ENCODE measurements around the gene DDA1. TPM values are rescaled to one million over a fixed set of nuclear protein-coding genes. Genes with fewer than 3 reads are reported as not detected.

The DDA1 gene
- total and polyA plus RNA-seq, 12 donors, result 6.8 to 71.4 (median 41.5) TPM

DNA sequence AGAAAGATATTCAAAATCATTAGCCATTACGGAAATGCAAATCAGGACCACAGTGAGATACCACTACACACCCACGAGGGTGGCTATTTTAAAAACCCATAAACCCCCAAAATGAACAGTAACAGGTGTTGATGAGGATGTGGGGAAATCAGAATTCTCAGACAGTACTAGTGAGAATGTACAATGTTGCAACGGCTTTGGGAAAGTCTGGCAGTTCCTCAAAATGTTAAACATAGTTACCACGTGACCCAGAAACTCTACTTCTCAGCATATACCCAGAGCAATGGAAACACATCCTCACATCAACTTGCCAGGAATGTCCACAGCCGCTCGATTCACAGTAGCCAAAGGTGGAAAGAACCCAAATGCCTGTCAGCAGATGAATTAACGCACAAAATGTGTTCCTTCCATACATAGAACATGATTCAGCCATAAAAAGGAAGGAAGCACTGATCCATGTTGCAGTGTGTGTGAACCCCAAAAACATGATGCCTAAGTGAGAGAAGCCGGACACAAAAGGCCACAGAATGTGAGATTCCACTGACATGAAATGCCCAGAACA lies 60.7 kb downstream of the DDA1 start:
- Histone ChIP-seq H3K27me3 (no peaks in the 10 kb centered on the region), H3K9me3 (replicated peaks in 1 of 3) (no peaks in the 10 kb centered on the region), H3K27ac (peak overlapping the region in 1 of 5 donors; percentile 44), H3K4me1 (replicated peaks in 1 of 2) (no peaks in the 10 kb centered on the region), H3K4me3 (no peak overlapping the region), H3K36me3 (replicated peaks in 1 of 2) (no peaks in the 10 kb centered on the region)
- DNase-seq, result peak in 2 of 7 donors; percentile 40 to 48
- intact Hi-C loops (cut with DNase I), result no loop called here
- 39 to 63% (median 50%) methylated on average over 8 of the region's 8 CpGs for WGBS, 4 donors
- TF ChIP-seq, protein P1, sequence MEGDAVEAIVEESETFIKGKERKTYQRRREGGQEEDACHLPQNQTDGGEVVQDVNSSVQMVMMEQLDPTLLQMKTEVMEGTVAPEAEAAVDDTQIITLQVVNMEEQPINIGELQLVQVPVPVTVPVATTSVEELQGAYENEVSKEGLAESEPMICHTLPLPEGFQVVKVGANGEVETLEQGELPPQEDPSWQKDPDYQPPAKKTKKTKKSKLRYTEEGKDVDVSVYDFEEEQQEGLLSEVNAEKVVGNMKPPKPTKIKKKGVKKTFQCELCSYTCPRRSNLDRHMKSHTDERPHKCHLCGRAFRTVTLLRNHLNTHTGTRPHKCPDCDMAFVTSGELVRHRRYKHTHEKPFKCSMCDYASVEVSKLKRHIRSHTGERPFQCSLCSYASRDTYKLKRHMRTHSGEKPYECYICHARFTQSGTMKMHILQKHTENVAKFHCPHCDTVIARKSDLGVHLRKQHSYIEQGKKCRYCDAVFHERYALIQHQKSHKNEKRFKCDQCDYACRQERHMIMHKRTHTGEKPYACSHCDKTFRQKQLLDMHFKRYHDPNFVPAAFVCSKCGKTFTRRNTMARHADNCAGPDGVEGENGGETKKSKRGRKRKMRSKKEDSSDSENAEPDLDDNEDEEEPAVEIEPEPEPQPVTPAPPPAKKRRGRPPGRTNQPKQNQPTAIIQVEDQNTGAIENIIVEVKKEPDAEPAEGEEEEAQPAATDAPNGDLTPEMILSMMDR (IDR thresholded peaks at IDR 0.05), result no peak
- no peak for TF ChIP-seq POLR2A (IDR thresholded peaks at IDR 0.05)

Other genes with a start within 250 kb of the DDA1 start
- gene HAUS8, start 234.1 kb upstream of the DDA1 start, total RNA-seq, result 10 to 100 TPM in 3 of 9 donors, 1 to 10 TPM in 6; 3.9 to 10.9 (median 8.7) TPM
- 10 to 100 TPM in 2 of 3 donors, 1 to 10 TPM in 1; 7.5 to 17.9 (median 17.5) TPM for gene HAUS8, start 234.1 kb upstream of the DDA1 start, polyA plus RNA-seq
- gene MYO9B, start 233.8 kb upstream of the DDA1 start, total RNA-seq, result 100 to 1,000 TPM in 1 of 9 donors, 10 to 100 TPM in 8; 23.6 to 183 (median 85.3) TPM
- 100 to 1,000 TPM in 1 of 3 donors, 10 to 100 TPM in 2; 29.9 to 236 (median 99.6) TPM for gene MYO9B, start 233.8 kb upstream of the DDA1 start, polyA plus RNA-seq
- gene USE1, start 94.2 kb upstream of the DDA1 start, total RNA-seq, result 10 to 100 TPM; 26.5 to 55.6 (median 42.3) TPM
- gene USE1, start 94.2 kb upstream of the DDA1 start, polyA plus RNA-seq, result 10 to 100 TPM; 23.7 to 87.8 (median 75.3) TPM
- 10 to 100 TPM in 8 of 9 donors, 1 to 10 TPM in 1; 6.1 to 49.1 (median 33.6) TPM for gene OCEL1, start 83.3 kb upstream of the DDA1 start, total RNA-seq
- 10 to 100 TPM; 10.3 to 48.2 (median 27.0) TPM for gene OCEL1, start 83.3 kb upstream of the DDA1 start, polyA plus RNA-seq
- gene NR2F6, start 63.6 kb upstream of the DDA1 start, total RNA-seq, result 100 to 1,000 TPM in 1 of 9 donors, 10 to 100 TPM in 8; 36.2 to 140 (median 57.0) TPM
- gene NR2F6, start 63.6 kb upstream of the DDA1 start, polyA plus RNA-seq, result 10 to 100 TPM in 2 of 3 donors, 1 to 10 TPM in 1; 6.6 to 26.3 (median 22.6) TPM
- gene USHBP1, start 44.8 kb upstream of the DDA1 start, total RNA-seq, result 10 to 100 TPM in 2 of 9 donors, 1 to 10 TPM in 7; 1.8 to 13.2 (median 4.1) TPM
- gene USHBP1, start 44.8 kb upstream of the DDA1 start, polyA plus RNA-seq, result 10 to 100 TPM in 2 of 3 donors, under 1 TPM in 1; 0.71 to 23.6 (median 10.4) TPM
- gene BABAM1, start 42.1 kb upstream of the DDA1 start, total RNA-seq, result 100 to 1,000 TPM in 2 of 9 donors, 10 to 100 TPM in 7; 68.5 to 162 (median 79.7) TPM
- 100 to 1,000 TPM in 2 of 3 donors, 10 to 100 TPM in 1; 71.1 to 116 (median 101) TPM for gene BABAM1, start 42.1 kb upstream of the DDA1 start, polyA plus RNA-seq
- 1 to 10 TPM in 1 of 9 donors, under 1 TPM in 8; 0.17 to 1.8 (median 0.35) TPM for gene ANKLE1, start 27.7 kb upstream of the DDA1 start, total RNA-seq
- 1 to 10 TPM in 1 of 3 donors, under 1 TPM in 2; 0.11 to 1.7 (median 0.64) TPM for gene ANKLE1, start 27.7 kb upstream of the DDA1 start, polyA plus RNA-seq
- 10 to 100 TPM; 13.6 to 60.0 (median 39.6) TPM for gene ABHD8, start 6.1 kb upstream of the DDA1 start, total RNA-seq
- gene ABHD8, start 6.1 kb upstream of the DDA1 start, polyA plus RNA-seq, result 10 to 100 TPM in 2 of 3 donors, 1 to 10 TPM in 1; 2.3 to 33.1 (median 32.0) TPM
- 100 to 1,000 TPM in 8 of 9 donors, 10 to 100 TPM in 1; 95.8 to 358 (median 165) TPM for gene MRPL34, start 3.7 kb upstream of the DDA1 start, total RNA-seq
- gene MRPL34, start 3.7 kb upstream of the DDA1 start, polyA plus RNA-seq, result 100 to 1,000 TPM; 101 to 144 (median 121) TPM
- gene ANO8, start 25.3 kb downstream of the DDA1 start, total RNA-seq, result 10 to 100 TPM in 8 of 9 donors, 1 to 10 TPM in 1; 4.8 to 78.0 (median 26.5) TPM
- gene ANO8, start 25.3 kb downstream of the DDA1 start, polyA plus RNA-seq, result 10 to 100 TPM in 2 of 3 donors, 1 to 10 TPM in 1; 4.4 to 70.7 (median 33.0) TPM
- gene GTPBP3, start 28.0 kb downstream of the DDA1 start, total RNA-seq, result 10 to 100 TPM; 11.8 to 50.4 (median 25.6) TPM
- gene GTPBP3, start 28.0 kb downstream of the DDA1 start, polyA plus RNA-seq, result 10 to 100 TPM in 2 of 3 donors, 1 to 10 TPM in 1; 5.5 to 36.8 (median 19.0) TPM
- gene PLVAP, start 67.8 kb downstream of the DDA1 start, total RNA-seq, result 100 to 1,000 TPM in 3 of 9 donors, 10 to 100 TPM in 6; 27.9 to 140 (median 72.2) TPM
- gene PLVAP, start 67.8 kb downstream of the DDA1 start, polyA plus RNA-seq, result 100 to 1,000 TPM in 2 of 3 donors, 10 to 100 TPM in 1; 40.9 to 381 (median 127) TPM
- gene CCDC194, start 84.6 kb downstream of the DDA1 start, total RNA-seq, result 1 to 10 TPM in 6 of 9 donors, under 1 TPM in 1, not detected in 2; 0.49 to 5.6 (median 2.8) TPM
- 1 to 10 TPM; 1.1 to 3.0 (median 1.3) TPM for gene CCDC194, start 84.6 kb downstream of the DDA1 start, polyA plus RNA-seq
- 100 to 1,000 TPM; 146 to 940 (median 704) TPM for gene BST2, start 96.1 kb downstream of the DDA1 start, total RNA-seq
- gene BST2, start 96.1 kb downstream of the DDA1 start, polyA plus RNA-seq, result 100 to 1,000 TPM; 159 to 304 (median 271) TPM
- 100 to 1,000 TPM in 5 of 9 donors, 10 to 100 TPM in 4; 53.3 to 162 (median 104) TPM for gene MVB12A, start 110.5 kb downstream of the DDA1 start, total RNA-seq
- gene MVB12A, start 110.5 kb downstream of the DDA1 start, polyA plus RNA-seq, result 100 to 1,000 TPM in 2 of 3 donors, 10 to 100 TPM in 1; 17.4 to 142 (median 132) TPM
- gene TMEM221, start 139.1 kb downstream of the DDA1 start, total RNA-seq, result 1 to 10 TPM in 7 of 9 donors, under 1 TPM in 2; 0.22 to 8.7 (median 5.4) TPM
- gene TMEM221, start 139.1 kb downstream of the DDA1 start, polyA plus RNA-seq, result 1 to 10 TPM in 2 of 3 donors, under 1 TPM in 1; 0.77 to 2.8 (median 1.9) TPM
- gene NXNL1, start 151.4 kb downstream of the DDA1 start, total RNA-seq, result 1 to 10 TPM in 2 of 9 donors, under 1 TPM in 3, not detected in 4; 0.41 to 2.7 (median 0.92) TPM
- gene NXNL1, start 151.4 kb downstream of the DDA1 start, polyA plus RNA-seq, result 1 to 10 TPM in 2 of 3 donors, not detected in 1; 2.6 to 4.8 TPM
- 100 to 1,000 TPM in 1 of 9 donors, 10 to 100 TPM in 7, 1 to 10 TPM in 1; 4.9 to 107 (median 56.3) TPM for gene SLC27A1, start 161.0 kb downstream of the DDA1 start, total RNA-seq
- gene SLC27A1, start 161.0 kb downstream of the DDA1 start, polyA plus RNA-seq, result 10 to 100 TPM in 2 of 3 donors, 1 to 10 TPM in 1; 6.8 to 78.8 (median 33.3) TPM
- gene PGLS, start 202.1 kb downstream of the DDA1 start, total RNA-seq, result 100 to 1,000 TPM in 7 of 9 donors, 10 to 100 TPM in 2; 80.4 to 181 (median 125) TPM
- gene PGLS, start 202.1 kb downstream of the DDA1 start, polyA plus RNA-seq, result 100 to 1,000 TPM in 2 of 3 donors, 10 to 100 TPM in 1; 36.1 to 200 (median 134) TPM
- gene COLGALT1, start 246.1 kb downstream of the DDA1 start, total RNA-seq, result 10 to 100 TPM; 23.5 to 79.1 (median 59.3) TPM
- 10 to 100 TPM; 30.7 to 81.0 (median 39.8) TPM for gene COLGALT1, start 246.1 kb downstream of the DDA1 start, polyA plus RNA-seq

All from adrenal gland (tissue), 12 donors.